ENCODE results near the gene TGFBR2.

TGFBR2 gene

GRCh38 chr3:30699927-30700326, 93.5 kb downstream of the TGFBR2 start:
- TF ChIP-seq ZSCAN18 (tag by site-specific recombination; IDR thresholded peaks at IDR 0.05) = no peak
- TF ChIP-seq ZNF202 (tag by site-specific recombination; IDR thresholded peaks at IDR 0.05; ENCODE audit: borderline replicate concordance) = no peak
- TF ChIP-seq ZNF366 (tag by site-specific recombination; conservative IDR thresholded peaks at IDR 0.05) = no peak
- no peak for TF ChIP-seq GLIS2 (tag by site-specific recombination; IDR thresholded peaks at IDR 0.05)
- no peak for TF ChIP-seq ZFP41 (tag by site-specific recombination; IDR thresholded peaks at IDR 0.05; ENCODE audit: borderline replicate concordance)
- TF ChIP-seq, protein P1, sequence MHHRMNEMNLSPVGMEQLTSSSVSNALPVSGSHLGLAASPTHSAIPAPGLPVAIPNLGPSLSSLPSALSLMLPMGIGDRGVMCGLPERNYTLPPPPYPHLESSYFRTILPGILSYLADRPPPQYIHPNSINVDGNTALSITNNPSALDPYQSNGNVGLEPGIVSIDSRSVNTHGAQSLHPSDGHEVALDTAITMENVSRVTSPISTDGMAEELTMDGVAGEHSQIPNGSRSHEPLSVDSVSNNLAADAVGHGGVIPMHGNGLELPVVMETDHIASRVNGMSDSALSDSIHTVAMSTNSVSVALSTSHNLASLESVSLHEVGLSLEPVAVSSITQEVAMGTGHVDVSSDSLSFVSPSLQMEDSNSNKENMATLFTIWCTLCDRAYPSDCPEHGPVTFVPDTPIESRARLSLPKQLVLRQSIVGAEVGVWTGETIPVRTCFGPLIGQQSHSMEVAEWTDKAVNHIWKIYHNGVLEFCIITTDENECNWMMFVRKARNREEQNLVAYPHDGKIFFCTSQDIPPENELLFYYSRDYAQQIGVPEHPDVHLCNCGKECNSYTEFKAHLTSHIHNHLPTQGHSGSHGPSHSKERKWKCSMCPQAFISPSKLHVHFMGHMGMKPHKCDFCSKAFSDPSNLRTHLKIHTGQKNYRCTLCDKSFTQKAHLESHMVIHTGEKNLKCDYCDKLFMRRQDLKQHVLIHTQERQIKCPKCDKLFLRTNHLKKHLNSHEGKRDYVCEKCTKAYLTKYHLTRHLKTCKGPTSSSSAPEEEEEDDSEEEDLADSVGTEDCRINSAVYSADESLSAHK (tag by site-specific recombination; IDR thresholded peaks at IDR 0.05) = no peak
- no peak for TF ChIP-seq ZNF792 (tag by site-specific recombination; IDR thresholded peaks at IDR 0.05)
- no peak for TF ChIP-seq ZNF394 (tag by site-specific recombination; IDR thresholded peaks at IDR 0.05; ENCODE audit: borderline replicate concordance)
- no peak for TF ChIP-seq ZNF76 (tag by site-specific recombination; IDR thresholded peaks at IDR 0.05; ENCODE audit: borderline replicate concordance, low read depth)
- TF ChIP-seq ZNF2 (tag by site-specific recombination; IDR thresholded peaks at IDR 0.05) = no peak
- TF ChIP-seq, protein P2, sequence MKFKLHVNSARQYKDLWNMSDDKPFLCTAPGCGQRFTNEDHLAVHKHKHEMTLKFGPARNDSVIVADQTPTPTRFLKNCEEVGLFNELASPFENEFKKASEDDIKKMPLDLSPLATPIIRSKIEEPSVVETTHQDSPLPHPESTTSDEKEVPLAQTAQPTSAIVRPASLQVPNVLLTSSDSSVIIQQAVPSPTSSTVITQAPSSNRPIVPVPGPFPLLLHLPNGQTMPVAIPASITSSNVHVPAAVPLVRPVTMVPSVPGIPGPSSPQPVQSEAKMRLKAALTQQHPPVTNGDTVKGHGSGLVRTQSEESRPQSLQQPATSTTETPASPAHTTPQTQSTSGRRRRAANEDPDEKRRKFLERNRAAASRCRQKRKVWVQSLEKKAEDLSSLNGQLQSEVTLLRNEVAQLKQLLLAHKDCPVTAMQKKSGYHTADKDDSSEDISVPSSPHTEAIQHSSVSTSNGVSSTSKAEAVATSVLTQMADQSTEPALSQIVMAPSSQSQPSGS (tag by site-specific recombination; IDR thresholded peaks at IDR 0.05; ENCODE audit: low read depth) = no peak
- TF ChIP-seq BCL11B (tag by site-specific recombination; IDR thresholded peaks at IDR 0.05; ENCODE audit: low read depth) = no peak
- no peak for TF ChIP-seq ZNF830 (tag by site-specific recombination; IDR thresholded peaks at IDR 0.05; ENCODE audit: low read depth)
- no peak for TF ChIP-seq ZNF621 (tag by site-specific recombination; IDR thresholded peaks at IDR 0.05)
- no peak for TF ChIP-seq TRIM28 (IDR thresholded peaks at IDR 0.05; ENCODE audit: borderline replicate concordance, low read length)
- no peak for TF ChIP-seq ZNF654 (tag by site-specific recombination; IDR thresholded peaks at IDR 0.05; ENCODE audit: low read depth)
- TF ChIP-seq ZBTB1 (tag by site-specific recombination; IDR thresholded peaks at IDR 0.05) = no peak
- Histone ChIP-seq H3K36me3 (ENCODE audit: control insufficient read depth in 2 of 2, insufficient read depth in 1 of 2, low read length in 2 of 2) (peaks cover 0 to 6% of the 10 kb centered on the region in 2 experiments; a peak in 1 of 3 replicates), H3K4me1 (ENCODE audit: control insufficient read depth, insufficient read depth, low read length) (no peaks in the 10 kb centered on the region), H3K4me3 (ENCODE audit: low read depth, low read length) (no peak overlapping the region), H3K9me3 (ENCODE audit: control insufficient read depth, insufficient read depth, low read depth, low read length) (no peaks in the 10 kb centered on the region), H3K27ac (ENCODE audit: extremely low read depth, low read depth, low read length) (no peak overlapping the region)
- ChIA-PET POLR2A (no interaction called here), CTCF (interaction anchor here (0.6 kb wide), 1 partner anchor 472 kb away, joined by 3 read pairs; no protein-coding TSS in a partner anchor)

DNA sequence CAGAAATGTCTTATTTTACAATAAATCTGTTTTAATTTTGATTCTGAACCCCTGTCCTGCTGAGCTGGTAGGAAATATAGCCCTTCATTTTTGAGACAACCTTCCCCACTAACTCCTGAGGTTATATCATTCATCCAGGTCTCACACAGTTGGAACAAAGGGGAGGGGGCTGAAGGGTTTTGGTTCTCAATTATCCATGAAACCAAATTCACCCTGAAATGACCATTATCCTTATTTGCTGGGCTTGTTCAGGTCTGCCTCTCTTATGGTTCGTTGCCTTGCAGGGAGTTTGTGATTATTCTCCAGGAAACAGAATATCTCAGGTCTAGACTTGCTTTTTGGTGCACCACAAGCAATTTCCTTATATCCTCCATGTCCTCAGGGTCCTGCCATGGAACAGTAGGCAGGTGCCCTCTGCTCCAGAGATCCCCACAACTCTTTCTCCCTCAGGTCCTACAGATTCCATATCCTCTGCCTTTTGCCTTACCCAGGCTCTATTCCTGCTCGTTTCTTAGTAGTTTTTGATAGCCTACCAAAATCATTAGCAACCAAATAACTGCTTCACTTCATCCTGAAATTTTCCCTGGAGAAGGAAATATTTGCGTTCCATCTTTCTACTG, 94.4 kb downstream of the TGFBR2 start:
- CTCF ChIA-PET = interaction anchor here (0.6 kb wide), 1 partner anchor 473 kb away, joined by 3 read pairs; no protein-coding TSS in a partner anchor

More for the DNA sequence above, 94.4 kb downstream of the TGFBR2 start:
- Histone ChIP-seq H3K9me3 (ENCODE audit: control insufficient read depth, insufficient read depth, low read depth, low read length) (no peaks in the 10 kb centered on the region), H3K4me1 (ENCODE audit: control insufficient read depth, insufficient read depth, low read length) (no peaks in the 10 kb centered on the region), H3K27ac (ENCODE audit: extremely low read depth, low read depth, low read length) (no peak overlapping the region), H3K4me3 (ENCODE audit: low read depth, low read length) (no peak overlapping the region), H3K36me3 (ENCODE audit: control insufficient read depth in 2 of 2, insufficient read depth in 1 of 2, low read length in 2 of 2) (no peaks in the 10 kb centered on the region)
- POLR2A ChIA-PET = no interaction called here
- TF ChIP-seq ZNF174 (tag by site-specific recombination; IDR thresholded peaks at IDR 0.05) = no peak
- no peak for TF ChIP-seq ZNF341 (tag by site-specific recombination; IDR thresholded peaks at IDR 0.05; ENCODE audit: low read depth)
- no peak for TF ChIP-seq ZBTB11 (tag by site-specific recombination; conservative IDR thresholded peaks at IDR 0.05; ENCODE audit: low read depth)
- TF ChIP-seq ZNF311 (tag by site-specific recombination; IDR thresholded peaks at IDR 0.05; ENCODE audit: borderline replicate concordance) = no peak

Data from HEK293 (cell line).